ENCODE measurements around the gene ANXA6.
"Not testable (repeated sequence)": the region's sequence is repeated elsewhere in the genome, so short reads cannot be mapped to it uniquely, and the experiment has no call there.

ANXA6 gene

DNA sequence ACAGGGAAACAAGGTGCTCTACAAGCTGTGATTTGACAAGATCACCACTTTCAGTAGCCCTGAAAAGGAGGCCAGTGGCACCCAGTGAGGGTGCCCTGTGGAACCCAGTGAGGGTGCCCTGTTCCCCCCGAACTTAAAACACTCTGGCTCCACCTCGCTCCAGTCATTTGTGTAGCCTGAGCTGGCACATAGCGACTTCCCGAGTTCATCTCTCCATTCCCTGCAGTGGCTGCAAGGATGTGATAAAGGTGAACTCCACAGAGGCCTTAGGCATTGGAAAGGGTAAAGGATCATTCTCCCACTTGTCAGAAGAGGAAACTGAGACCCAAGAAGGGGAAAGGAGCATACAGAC is 21.9 kb upstream of the ANXA6 start:
- H3K4me1 ChIP-seq, result no peaks in the 10 kb centered on the region; the same call in 1 of the 2 replicates

DNA sequence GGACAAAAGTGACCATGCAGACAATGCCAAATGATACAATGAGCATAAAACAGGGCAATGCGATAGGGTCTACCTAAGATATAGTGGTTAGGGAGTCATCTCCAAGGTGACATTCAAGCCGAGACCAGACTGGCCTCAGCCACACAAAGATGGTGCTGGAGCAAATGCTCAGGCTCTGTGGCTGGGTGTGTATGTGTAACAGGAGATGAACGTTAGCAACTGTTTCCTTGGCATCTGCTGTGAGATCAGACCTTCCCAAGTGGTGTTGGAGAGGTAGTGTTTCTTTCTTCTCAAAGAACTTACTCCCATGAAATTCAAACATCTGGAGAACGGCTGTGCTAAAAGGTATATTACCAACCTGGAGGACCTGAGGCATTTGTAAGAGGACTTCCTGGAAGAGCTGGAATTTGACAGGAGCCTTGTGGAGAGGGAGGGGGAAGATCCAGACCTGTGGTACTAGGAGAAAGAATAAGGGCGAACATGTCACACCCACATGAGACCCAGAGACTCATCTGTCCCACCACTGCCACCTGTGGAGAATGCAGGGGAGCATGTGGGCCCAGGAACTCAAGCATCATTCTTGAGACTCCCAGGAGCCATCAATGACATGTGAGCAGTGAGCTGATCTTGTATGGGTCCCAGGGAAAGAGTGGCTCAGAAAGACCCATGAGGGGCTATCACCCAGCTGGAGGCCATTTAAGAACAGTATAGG is 21.4 kb upstream of the ANXA6 start:
- Histone ChIP-seq H3K4me3 (ENCODE audit: low read depth, low read length) (no peak overlapping the region), H3K36me3 (no peaks in the 10 kb centered on the region), H3K9me3 (no peaks in the 10 kb centered on the region), H3K4me1 (no peaks in the 10 kb centered on the region; the same call in 1 of the 2 replicates), H3K27me3 (no peaks in the 10 kb centered on the region)
- no peak for TF ChIP-seq CTCF (IDR thresholded peaks at IDR 0.05; ENCODE audit: low read depth, low read length)
- no peak for DNase-seq

More for the DNA sequence above, 21.9 kb upstream of the ANXA6 start:
- Histone ChIP-seq H3K9me3 (no peaks in the 10 kb centered on the region), H3K27me3 (no peaks in the 10 kb centered on the region), H3K36me3 (no peaks in the 10 kb centered on the region), H3K4me3 (ENCODE audit: low read depth, low read length) (no peak overlapping the region)
- TF ChIP-seq CTCF (IDR thresholded peaks at IDR 0.05; ENCODE audit: low read depth, low read length), result no peak
- DNase-seq, result no peak

DNA sequence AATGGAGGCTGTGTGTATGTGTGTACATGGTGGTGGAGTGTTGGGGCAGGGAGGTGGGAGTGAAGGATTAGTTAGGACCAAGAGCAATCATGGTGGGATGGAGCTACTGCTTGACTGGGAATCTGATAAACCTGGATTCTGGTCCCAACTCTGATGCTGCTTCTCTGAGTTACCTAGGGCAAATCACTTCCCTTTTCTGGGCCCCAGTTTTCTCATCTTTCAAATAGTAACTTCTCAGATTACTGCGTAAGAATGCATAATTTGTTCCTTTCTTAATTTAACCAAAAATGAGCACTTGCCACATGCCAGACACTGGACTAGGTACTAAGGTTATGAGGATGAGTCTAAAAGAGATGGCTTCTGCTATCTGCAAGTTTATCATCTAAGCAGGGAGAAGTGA is 20.8 kb upstream of the ANXA6 start:
- Histone ChIP-seq H3K27me3 (no peaks in the 10 kb centered on the region), H3K9me3 (no peaks in the 10 kb centered on the region), H3K4me1 (no peaks in the 10 kb centered on the region; the same call in 1 of the 2 replicates), H3K36me3 (no peaks in the 10 kb centered on the region), H3K4me3 (ENCODE audit: low read depth, low read length) (no peak overlapping the region)
- DNase-seq, result no peak
- no peak for TF ChIP-seq CTCF (IDR thresholded peaks at IDR 0.05; ENCODE audit: low read depth, low read length)

GRCh38 chr5:151176268-151176667 is 18.7 kb upstream of the ANXA6 start:
- not testable (repeated sequence) for DNase-seq; H3K4me3 ChIP-seq (ENCODE audit: low read depth, low read length); H3K27me3 ChIP-seq; H3K36me3 ChIP-seq; H3K4me1 ChIP-seq; H3K9me3 ChIP-seq

- no peaks in the 10 kb centered on the region for H3K27me3 ChIP-seq
- H3K9me3 ChIP-seq, result no peaks in the 10 kb centered on the region
- TF ChIP-seq CTCF (IDR thresholded peaks at IDR 0.05; ENCODE audit: low read depth, low read length), result no peak
- DNase-seq, result peak; percentile 73
- peak overlapping the region; percentile 48 for H3K4me3 ChIP-seq (ENCODE audit: low read depth, low read length)
- H3K36me3 ChIP-seq, result no peaks in the 10 kb centered on the region
- no peaks in the 10 kb centered on the region for H3K4me1 ChIP-seq
Measured at GRCh38 chr5:151174612-151175101, 17.1 kb upstream of the ANXA6 start.

DNA sequence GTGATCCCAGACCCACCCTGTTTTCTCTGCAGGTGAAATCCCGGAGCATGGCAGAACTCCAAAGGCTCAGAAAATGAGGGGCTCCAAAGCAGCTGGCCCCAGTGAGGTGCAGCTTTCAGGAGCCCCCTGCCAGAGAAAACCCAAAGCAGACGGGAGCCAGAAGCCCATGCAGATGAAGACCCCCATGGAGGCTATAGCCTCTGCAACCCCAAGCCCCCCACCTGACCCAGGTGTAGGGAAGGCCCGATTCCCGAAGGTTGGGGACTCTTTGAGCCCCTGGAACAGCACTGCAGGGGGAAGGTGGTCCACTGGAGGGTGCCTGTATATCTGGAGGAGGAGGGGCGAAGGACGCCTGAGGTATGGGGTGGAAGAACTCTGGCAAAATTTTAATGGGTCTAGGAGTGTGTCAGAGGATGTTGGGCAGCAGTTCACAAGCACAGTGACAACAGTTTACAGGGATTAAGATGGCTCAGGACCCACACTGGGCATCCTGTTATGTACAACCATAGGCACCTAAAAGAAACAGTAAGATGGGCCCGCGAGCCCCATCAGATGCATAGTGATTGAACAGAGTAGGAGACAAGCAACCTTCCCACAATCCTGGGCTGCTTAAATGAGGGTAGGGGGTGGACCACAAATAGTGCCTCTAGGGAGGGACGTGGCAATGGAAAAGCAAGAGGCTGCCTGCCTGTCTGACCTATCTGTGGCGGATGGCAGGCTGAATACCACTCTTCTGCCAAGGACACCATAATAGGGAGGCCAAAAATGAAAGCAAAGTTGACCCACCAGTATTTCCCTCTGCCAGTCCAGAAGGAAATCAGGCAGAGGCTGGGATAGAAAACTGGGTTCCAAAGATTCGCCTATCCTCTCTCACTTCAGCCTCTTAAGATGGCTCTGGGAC is 16.4 kb upstream of the ANXA6 start:
- Histone ChIP-seq H3K36me3 (no peaks in the 10 kb centered on the region), H3K4me3 (ENCODE audit: low read depth, low read length) (peak overlapping the region; percentile 48), H3K9me3 (no peaks in the 10 kb centered on the region), H3K27me3 (no peaks in the 10 kb centered on the region), H3K4me1 (no peaks in the 10 kb centered on the region)
- no peak for TF ChIP-seq CTCF (IDR thresholded peaks at IDR 0.05; ENCODE audit: low read depth, low read length)
- DNase-seq, result no peak

All from BE2C (cell line).